ENCODE measurements around the gene MARK2. TPM values are rescaled to one million over a fixed set of nuclear protein-coding genes. Genes with fewer than 3 reads are reported as not detected.

Gene MARK2
- total RNA-seq, 1 donor from 2014 or later, result 26.2 TPM

GRCh38 chr11:63920126-63920938 lies 81.4 kb downstream of the MARK2 start:
- H3K36me3 Mint-ChIP-seq (ENCODE audit: low read depth), result no peaks in the 10 kb centered on the region
- no peaks in the 10 kb centered on the region for H3K9me3 Mint-ChIP-seq (ENCODE audit: low read depth)
- no peak for TF ChIP-seq CTCF (IDR thresholded peaks at IDR 0.05)
- no peak overlapping the region for H3K4me3 Mint-ChIP-seq (ENCODE audit: unreplicated experiment)
- no peak overlapping the region for H3K27ac Mint-ChIP-seq (ENCODE audit: unreplicated experiment)
- peaks cover 15% of the 10 kb centered on the region for H3K4me1 Mint-ChIP-seq (ENCODE audit: low read depth)
- DNase-seq (ENCODE audit: low spot score), result no peak
- H3K27me3 Mint-ChIP-seq (ENCODE audit: low read depth), result no peaks in the 10 kb centered on the region

- Mint-ChIP-seq H3K9me3 (ENCODE audit: low read depth) (no peaks in the 10 kb centered on the region), H3K4me3 (ENCODE audit: unreplicated experiment) (no peak overlapping the region), H3K36me3 (ENCODE audit: low read depth) (no peaks in the 10 kb centered on the region), H3K27ac (ENCODE audit: unreplicated experiment) (no peak overlapping the region), H3K4me1 (ENCODE audit: low read depth) (peaks cover 15% of the 10 kb centered on the region), H3K27me3 (ENCODE audit: low read depth) (no peaks in the 10 kb centered on the region)
- no peak for DNase-seq (ENCODE audit: low spot score)
- peak; percentile 74 for TF ChIP-seq CTCF (IDR thresholded peaks at IDR 0.05)
Measured at GRCh38 chr11:63920939-63921417, 82.1 kb downstream of the MARK2 start.

GRCh38 chr11:63922673-63923192 lies 83.8 kb downstream of the MARK2 start:
- H3K27me3 Mint-ChIP-seq (ENCODE audit: low read depth), result no peaks in the 10 kb centered on the region
- no peak for TF ChIP-seq CTCF (IDR thresholded peaks at IDR 0.05)
- no peaks in the 10 kb centered on the region for H3K9me3 Mint-ChIP-seq (ENCODE audit: low read depth)
- H3K36me3 Mint-ChIP-seq (ENCODE audit: low read depth), result no peaks in the 10 kb centered on the region
- H3K27ac Mint-ChIP-seq (ENCODE audit: unreplicated experiment), result no peak overlapping the region
- no peak for DNase-seq (ENCODE audit: low spot score)
- no peak overlapping the region for H3K4me3 Mint-ChIP-seq (ENCODE audit: unreplicated experiment)
- H3K4me1 Mint-ChIP-seq (ENCODE audit: low read depth), result peaks cover 8% of the 10 kb centered on the region

- H3K4me3 Mint-ChIP-seq (ENCODE audit: unreplicated experiment), result no peak overlapping the region
- H3K9me3 Mint-ChIP-seq (ENCODE audit: low read depth), result no peaks in the 10 kb centered on the region
- no peak overlapping the region for H3K27ac Mint-ChIP-seq (ENCODE audit: unreplicated experiment)
- H3K4me1 Mint-ChIP-seq (ENCODE audit: low read depth), result peaks cover 7% of the 10 kb centered on the region
- no peak for DNase-seq (ENCODE audit: low spot score)
- no peak for TF ChIP-seq CTCF (IDR thresholded peaks at IDR 0.05)
- peaks cover 4% of the 10 kb centered on the region for H3K27me3 Mint-ChIP-seq (ENCODE audit: low read depth)
- no peaks in the 10 kb centered on the region for H3K36me3 Mint-ChIP-seq (ENCODE audit: low read depth)
Measured at GRCh38 chr11:63923319-63923718, 84.4 kb downstream of the MARK2 start.

- Mint-ChIP-seq H3K27ac (ENCODE audit: unreplicated experiment) (no peak overlapping the region), H3K27me3 (ENCODE audit: low read depth) (peaks cover 4% of the 10 kb centered on the region), H3K9me3 (ENCODE audit: low read depth) (no peaks in the 10 kb centered on the region), H3K4me1 (ENCODE audit: low read depth) (no peaks in the 10 kb centered on the region), H3K4me3 (ENCODE audit: unreplicated experiment) (no peak overlapping the region), H3K36me3 (ENCODE audit: low read depth) (no peaks in the 10 kb centered on the region)
- DNase-seq (ENCODE audit: low spot score), result no peak
- TF ChIP-seq CTCF (IDR thresholded peaks at IDR 0.05), result no peak
Measured at GRCh38 chr11:63929616-63930015, 90.7 kb downstream of the MARK2 start.

Data from chondrocyte (in vitro differentiated cells).